ENCODE data around the gene ACSF3. TPM values are rescaled to one million over a fixed set of nuclear protein-coding genes. Genes with fewer than 3 reads are reported as not detected.

Gene ACSF3
- total and polyA plus RNA-seq, 7 donors: 13.4 to 26.5 (median 16.2) TPM

DNA sequence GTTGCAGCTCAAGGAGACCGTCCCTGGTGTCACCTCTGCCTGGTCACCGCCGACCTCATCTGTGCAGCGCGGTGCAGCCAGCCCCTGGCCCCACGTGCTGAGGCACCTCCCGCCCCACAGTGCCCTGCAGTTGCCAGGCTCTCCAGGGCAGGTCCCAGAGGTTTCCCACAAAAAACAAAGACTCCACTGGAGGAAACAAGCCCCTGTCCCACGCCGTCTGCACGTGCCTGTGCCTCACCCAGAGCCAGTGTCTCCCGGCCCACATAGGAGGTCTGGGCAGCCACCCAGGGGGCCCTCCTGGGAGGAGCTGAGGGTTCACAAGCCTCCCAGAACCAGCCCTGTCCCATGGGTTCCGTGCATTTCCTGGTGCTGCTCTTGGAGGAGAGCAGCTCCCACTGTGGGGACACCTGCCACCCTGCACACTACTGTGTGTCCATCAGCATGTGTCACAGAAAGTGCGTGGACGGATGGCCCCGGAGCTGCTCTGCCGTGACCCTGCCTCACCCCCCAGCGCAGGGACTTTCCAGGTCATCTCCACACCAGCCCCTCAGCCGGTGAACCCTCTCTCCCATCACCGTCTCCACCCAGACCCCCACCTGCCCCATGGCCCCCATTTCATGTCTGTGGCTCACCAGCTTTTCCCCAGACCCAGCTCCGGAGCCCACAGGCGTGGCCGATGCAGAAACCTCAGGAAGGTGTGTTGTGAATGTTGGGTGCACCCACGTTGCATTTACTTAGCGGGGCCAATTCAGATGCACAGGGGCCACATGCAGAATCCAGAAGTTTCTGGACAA is 60.9 kb downstream of the ACSF3 start:
- no peaks in the 10 kb centered on the region for H3K27me3 ChIP-seq (ENCODE audit: insufficient read depth in 3 of 3, low read length in 2 of 3)
- H3K9me3 ChIP-seq: peaks cover 3% of the 10 kb centered on the region
- intact Hi-C loops (cut with DNase I): no loop called here
- TF ChIP-seq, protein P1, sequence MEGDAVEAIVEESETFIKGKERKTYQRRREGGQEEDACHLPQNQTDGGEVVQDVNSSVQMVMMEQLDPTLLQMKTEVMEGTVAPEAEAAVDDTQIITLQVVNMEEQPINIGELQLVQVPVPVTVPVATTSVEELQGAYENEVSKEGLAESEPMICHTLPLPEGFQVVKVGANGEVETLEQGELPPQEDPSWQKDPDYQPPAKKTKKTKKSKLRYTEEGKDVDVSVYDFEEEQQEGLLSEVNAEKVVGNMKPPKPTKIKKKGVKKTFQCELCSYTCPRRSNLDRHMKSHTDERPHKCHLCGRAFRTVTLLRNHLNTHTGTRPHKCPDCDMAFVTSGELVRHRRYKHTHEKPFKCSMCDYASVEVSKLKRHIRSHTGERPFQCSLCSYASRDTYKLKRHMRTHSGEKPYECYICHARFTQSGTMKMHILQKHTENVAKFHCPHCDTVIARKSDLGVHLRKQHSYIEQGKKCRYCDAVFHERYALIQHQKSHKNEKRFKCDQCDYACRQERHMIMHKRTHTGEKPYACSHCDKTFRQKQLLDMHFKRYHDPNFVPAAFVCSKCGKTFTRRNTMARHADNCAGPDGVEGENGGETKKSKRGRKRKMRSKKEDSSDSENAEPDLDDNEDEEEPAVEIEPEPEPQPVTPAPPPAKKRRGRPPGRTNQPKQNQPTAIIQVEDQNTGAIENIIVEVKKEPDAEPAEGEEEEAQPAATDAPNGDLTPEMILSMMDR (IDR thresholded peaks at IDR 0.05): no peak
- peaks cover 22% of the 10 kb centered on the region for H3K4me1 ChIP-seq
- ATAC-seq (peak in 3 of 4 donors; percentile 11 to 16 (median 12)), DNase-seq (peak in 1 of 2 donors; percentile 58)
- H3K27ac ChIP-seq: no peak overlapping the region
- no peak overlapping the region for H3K4me3 ChIP-seq
- H3K36me3 ChIP-seq (ENCODE audit: insufficient read depth in 1 of 2, low read depth in 1 of 2): peaks cover 0 to 26% of the 10 kb centered on the region in 2 donors
- 52 to 66% (median 53%) methylated on average over 23 to 24 of the region's 24 CpGs for WGBS, 3 donors

DNA sequence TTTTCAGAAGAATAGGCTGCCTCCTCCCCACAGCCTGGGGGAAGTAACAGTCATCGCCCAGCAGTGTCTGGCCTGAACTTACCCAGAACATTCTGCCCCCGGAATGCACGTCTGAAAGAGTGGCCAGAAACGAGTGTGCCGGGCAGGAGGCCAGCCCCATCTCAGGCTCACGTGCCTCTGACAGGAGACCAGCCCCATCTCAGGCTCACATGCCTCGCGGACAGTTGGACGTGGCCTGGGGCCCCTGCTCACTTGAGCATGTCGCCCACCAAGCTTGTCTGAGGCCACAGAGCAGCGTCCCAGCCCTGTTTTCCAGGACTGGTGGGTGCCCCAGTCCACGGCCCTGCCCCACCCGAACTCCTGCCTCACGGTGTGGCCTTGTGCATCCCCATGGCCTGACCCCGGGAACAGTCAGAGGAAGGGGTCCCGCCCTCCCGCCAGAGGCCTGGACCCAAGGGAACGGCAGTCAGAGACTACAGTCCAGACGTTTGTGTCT is 61.6 kb downstream of the ACSF3 start:
- peak; percentile 66 to 84 for DNase-seq
- H3K4me3 ChIP-seq: no peak overlapping the region
- TF ChIP-seq, protein P1 (IDR thresholded peaks at IDR 0.05): no peak
- H3K4me1 ChIP-seq: peaks cover 22% of the 10 kb centered on the region
- no peaks in the 10 kb centered on the region for H3K27me3 ChIP-seq (ENCODE audit: insufficient read depth in 3 of 3, low read length in 2 of 3)
- H3K9me3 ChIP-seq: no peaks in the 10 kb centered on the region
- H3K36me3 ChIP-seq (ENCODE audit: insufficient read depth in 1 of 2, low read depth in 1 of 2): peaks cover 0 to 19% of the 10 kb centered on the region in 2 donors
- WGBS, 3 donors: 13 to 21% (median 18%) methylated on average over 18 to 19 of the region's 19 CpGs
- intact Hi-C loops (cut with DNase I): no loop called here
- peak; percentile 21 to 69 (median 54) for ATAC-seq
- no peak overlapping the region for H3K27ac ChIP-seq

DNA sequence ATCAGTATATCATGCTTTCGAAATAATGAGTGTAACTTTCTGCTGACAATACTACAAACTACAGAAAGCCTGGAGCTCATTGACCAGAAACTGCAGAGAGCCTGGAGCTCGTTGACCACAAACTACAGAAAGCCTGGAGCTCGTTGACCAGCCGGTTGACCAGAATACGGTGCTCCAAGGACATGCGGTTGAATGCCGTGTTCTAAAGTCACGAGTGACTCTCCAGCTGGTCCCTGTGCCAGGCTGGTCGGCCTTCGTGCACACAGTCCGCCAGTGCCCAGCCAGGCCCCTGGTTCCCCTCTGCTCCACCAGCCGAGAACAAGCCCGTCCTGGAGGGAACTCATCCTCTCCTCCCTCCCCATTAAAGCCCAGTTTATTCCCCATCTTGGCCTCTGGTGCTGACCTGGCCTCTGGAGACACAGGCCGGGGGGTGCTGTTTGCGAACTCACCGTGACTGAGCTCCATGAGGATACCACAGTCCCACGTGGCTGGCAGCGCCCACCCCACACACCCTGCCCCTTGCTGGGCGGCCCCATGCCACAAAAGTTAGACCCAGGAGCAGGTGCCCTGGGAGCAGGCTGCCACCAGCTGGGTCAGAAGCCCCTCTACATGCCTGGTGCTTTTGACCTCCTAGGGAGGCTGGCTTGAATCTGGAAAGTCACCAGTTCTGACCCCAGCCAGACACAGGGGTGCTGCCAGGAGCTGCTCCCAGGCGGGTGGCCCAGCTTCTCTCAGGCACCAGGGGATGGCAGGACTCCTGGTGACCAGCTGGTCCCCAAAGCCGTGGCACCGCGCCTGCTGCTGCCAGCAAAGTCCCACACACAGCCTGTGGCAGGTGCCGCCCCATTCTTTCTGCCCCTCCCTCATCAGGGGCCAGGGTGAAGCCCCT is 62.4 kb downstream of the ACSF3 start:
- TF ChIP-seq, protein P1 (IDR thresholded peaks at IDR 0.05): no peak
- intact Hi-C loops (cut with DNase I): no loop called here
- H3K9me3 ChIP-seq: no peaks in the 10 kb centered on the region
- WGBS, 3 donors: 25 to 33% (median 27%) methylated on average over 24 of the region's 24 CpGs
- DNase-seq (no peak), ATAC-seq (peak; percentile 29 to 58 (median 45))
- H3K4me3 ChIP-seq: no peak overlapping the region
- H3K27ac ChIP-seq: no peak overlapping the region
- H3K4me1 ChIP-seq: peaks cover 22% of the 10 kb centered on the region
- peaks cover 0 to 11% of the 10 kb centered on the region in 2 donors for H3K36me3 ChIP-seq (ENCODE audit: insufficient read depth in 1 of 2, low read depth in 1 of 2)
- H3K27me3 ChIP-seq (ENCODE audit: insufficient read depth in 3 of 3, low read length in 2 of 3): no peaks in the 10 kb centered on the region

DNA sequence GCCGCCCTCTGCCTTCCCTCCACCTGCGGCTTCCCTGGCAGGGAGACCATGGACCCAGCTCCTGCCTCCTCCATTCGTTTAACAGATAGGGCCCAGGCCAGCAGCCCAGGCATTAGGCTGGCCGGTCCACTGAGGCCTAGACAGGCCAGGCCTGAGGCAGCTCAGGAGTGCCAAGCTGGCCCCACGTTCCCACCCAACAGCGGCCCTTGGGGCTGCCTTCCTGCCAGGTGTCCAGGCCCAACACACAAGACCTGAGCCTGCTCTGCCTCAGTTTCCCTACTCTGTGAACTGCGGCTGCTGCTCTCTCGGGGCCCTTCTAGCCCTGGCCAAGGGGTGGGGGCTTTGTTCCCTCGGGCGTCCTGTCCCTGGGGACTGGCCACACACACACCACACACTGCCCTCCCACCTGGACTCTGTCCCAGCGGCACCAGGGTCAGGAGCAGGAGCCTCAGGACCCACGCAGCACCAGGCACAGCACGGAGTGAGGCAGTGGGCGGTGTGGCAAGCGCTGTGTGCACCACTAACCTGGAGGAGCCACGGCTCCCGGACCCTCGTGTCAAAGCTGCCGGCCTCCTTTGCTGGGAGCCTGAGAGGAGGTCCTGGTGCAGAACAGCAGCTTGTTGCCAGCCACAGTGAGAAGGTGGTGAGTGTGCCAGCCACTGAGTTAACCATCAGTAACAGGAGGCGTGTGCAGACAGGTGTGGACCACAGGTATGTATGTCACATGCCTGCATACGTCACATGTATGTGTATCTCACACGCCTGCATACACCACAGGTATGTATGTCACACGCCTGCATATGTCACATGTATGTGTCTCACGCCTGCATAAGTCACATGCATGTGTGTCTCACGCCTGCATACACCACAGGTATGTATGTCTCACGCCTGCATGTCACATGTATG is 63.3 kb downstream of the ACSF3 start:
- H3K4me3 ChIP-seq: no peak overlapping the region
- peaks cover 0 to 3% of the 10 kb centered on the region in 2 donors for H3K36me3 ChIP-seq (ENCODE audit: insufficient read depth in 1 of 2, low read depth in 1 of 2)
- WGBS, 3 donors: 47 to 62% (median 53%) methylated on average over 26 of the region's 26 CpGs
- DNase-seq (no peak), ATAC-seq (peak; percentile 5 to 34 (median 20))
- no peaks in the 10 kb centered on the region for H3K9me3 ChIP-seq
- peaks cover 0 to 7% (median 0%) of the 10 kb centered on the region in 3 donors for H3K27me3 ChIP-seq (ENCODE audit: insufficient read depth in 3 of 3, low read length in 2 of 3)
- intact Hi-C loops (cut with DNase I): no loop called here
- no peak overlapping the region for H3K27ac ChIP-seq
- peaks cover 22% of the 10 kb centered on the region for H3K4me1 ChIP-seq
- TF ChIP-seq, protein P1 (IDR thresholded peaks at IDR 0.05): no peak
